ENCODE measurements around the gene NPIPB9. TPM values are rescaled to one million over a fixed set of nuclear protein-coding genes. Genes with fewer than 3 reads are reported as not detected.
"Not testable (repeated sequence)": the region's sequence is repeated elsewhere in the genome, so short reads cannot be mapped to it uniquely, and the experiment has no call there.

Gene NPIPB9
- polyA plus RNA-seq, 1 donor = 4.4 TPM

DNA sequence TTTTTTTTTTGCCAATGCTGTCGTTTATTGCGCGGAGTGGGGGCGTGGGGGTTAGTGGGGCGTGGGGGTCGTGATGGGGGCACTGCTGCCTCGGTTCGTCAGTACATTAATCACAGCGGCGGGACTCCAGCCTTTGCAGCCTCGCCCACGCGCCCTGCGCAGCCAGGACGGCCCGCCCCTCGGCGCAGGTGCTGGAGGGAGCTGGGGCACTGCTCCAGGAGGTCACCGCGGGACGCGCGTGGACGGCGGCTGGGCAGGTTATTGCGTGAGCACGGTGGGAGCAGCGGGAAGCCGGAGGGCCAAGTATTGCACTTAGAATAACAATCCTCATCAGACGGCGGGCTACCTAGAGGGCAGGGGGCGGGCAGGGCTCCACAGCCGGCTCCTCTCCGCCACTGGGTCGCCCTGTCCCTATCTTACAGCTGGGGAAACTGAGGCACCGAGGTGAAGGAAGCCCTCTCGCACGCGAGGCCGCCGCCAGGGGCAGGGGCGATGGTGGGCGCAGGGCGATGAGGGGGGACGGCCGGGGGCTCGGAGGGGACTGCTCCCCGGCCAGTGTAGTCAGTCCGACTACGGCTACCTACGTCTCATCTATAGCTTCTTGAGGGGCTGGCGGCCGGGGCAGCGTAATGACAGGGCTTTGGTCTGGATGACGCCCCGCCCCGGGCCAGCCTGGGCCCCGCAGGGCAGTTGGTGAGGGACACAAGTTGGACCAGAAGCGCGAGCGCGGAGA, 4.8 kb upstream of the NPIPB9 start:
- WGBS (ENCODE audit: insufficient coverage, low lambda C conversion rate) = no CpG with 5 or more reads among the region's 62 CpGs
- not testable (repeated sequence) for DNase-seq

DNA sequence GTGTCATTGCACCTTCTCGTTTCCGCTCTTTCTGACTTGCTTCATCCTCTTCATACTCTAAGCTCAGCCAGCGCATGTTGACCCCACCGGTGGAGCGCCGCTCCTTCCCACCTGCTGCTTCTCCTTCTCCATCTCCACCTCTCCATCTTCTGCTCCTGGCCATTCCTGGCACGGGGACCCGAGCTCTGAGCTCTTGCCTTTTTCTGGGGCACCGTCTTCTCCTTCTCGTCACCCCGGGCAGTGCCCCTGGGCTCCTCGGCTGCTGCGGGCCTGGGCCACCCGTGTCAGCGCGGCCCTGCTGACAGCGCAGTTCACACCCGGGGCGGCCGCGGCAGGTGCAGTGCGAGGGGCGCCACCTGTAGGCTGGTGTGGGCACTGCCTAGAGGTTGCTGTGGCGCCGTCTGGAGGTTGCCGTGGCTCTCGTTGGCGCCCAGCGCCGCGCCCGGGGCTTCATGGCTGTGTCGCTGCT, 1.6 kb upstream of the NPIPB9 start:
- WGBS (ENCODE audit: insufficient coverage, low lambda C conversion rate) = 80% methylated on average over 2 of the region's 33 CpGs
- H3K36me3 ChIP-seq (ENCODE audit: control insufficient read depth, insufficient read depth, low read length); H3K4me3 ChIP-seq (ENCODE audit: low read length); DNase-seq; H3K27me3 ChIP-seq (ENCODE audit: control insufficient read depth, insufficient read depth, low read length); H3K9me3 ChIP-seq (ENCODE audit: control insufficient read depth, low read depth, low read length); H3K27ac ChIP-seq (ENCODE audit: low read length); H3K4me1 ChIP-seq (ENCODE audit: control insufficient read depth, insufficient read depth, low read length): not testable (repeated sequence)

More for the DNA sequence above, 4.8 kb upstream of the NPIPB9 start:
- H3K9me3 ChIP-seq (ENCODE audit: control insufficient read depth, low read depth, low read length); H3K27ac ChIP-seq (ENCODE audit: low read length); H3K4me3 ChIP-seq (ENCODE audit: low read length); H3K27me3 ChIP-seq (ENCODE audit: control insufficient read depth, insufficient read depth, low read length); H3K4me1 ChIP-seq (ENCODE audit: control insufficient read depth, insufficient read depth, low read length); H3K36me3 ChIP-seq (ENCODE audit: control insufficient read depth, insufficient read depth, low read length): not testable (repeated sequence)

DNA sequence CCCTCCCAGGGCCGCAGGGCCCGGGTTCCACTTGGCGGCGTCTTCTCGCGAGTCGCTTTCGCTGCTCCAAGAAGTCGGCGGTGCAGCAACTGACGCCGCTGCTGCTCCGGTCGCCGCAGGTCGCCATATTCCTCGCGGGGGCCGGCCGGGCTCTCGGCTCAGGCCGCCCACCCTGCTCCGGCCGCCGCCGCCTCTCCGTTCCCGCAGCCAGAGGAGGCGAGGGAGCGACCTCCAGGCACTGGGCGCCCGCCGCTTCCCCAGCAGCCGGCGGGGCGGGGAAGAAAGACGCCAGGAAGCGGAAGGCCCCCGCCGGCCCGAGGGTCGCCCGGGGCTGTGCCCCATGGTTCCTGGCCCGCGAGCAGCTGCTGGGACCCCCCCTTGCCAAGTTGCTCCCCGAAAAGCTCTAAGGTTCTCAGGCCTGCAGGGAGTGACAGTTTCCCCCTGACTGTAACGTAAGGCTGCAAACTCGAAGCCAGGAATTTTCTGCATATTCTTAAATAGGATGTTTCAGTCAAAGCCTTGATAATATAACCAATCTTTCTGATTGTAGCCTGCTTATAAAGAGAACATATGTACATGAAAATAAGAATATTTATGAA, 1.0 kb upstream of the NPIPB9 start:
- H3K4me3 ChIP-seq (ENCODE audit: low read length) = not testable (repeated sequence)
- no CpG with 5 or more reads among the region's 48 CpGs for WGBS (ENCODE audit: insufficient coverage, low lambda C conversion rate)

DNA sequence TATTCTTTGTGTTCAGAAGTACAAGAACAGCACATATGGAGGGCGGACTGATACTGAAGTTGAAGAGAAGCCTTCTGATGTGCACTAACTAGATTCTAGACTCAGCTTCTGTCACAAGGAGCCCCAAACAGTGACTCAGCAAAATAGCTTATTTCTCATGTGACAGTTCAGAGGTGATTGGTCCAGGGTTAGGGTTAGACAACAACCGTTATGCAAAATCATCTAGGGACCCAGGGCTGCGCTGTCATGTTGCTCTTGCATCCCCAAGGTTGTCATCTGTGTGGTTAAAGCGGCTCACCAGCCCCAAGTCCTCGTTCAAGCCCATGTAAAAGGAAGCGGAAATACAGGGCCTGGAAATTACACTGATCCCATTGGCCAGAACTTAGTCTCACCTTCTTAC, 30.1 kb downstream of the NPIPB9 start:
- not testable (repeated sequence) for H3K36me3 ChIP-seq (ENCODE audit: control insufficient read depth, insufficient read depth, low read length); H3K9me3 ChIP-seq (ENCODE audit: control insufficient read depth, low read depth, low read length); H3K4me3 ChIP-seq (ENCODE audit: low read length); H3K4me1 ChIP-seq (ENCODE audit: control insufficient read depth, insufficient read depth, low read length); H3K27me3 ChIP-seq (ENCODE audit: control insufficient read depth, insufficient read depth, low read length); H3K27ac ChIP-seq (ENCODE audit: low read length); DNase-seq
- WGBS (ENCODE audit: insufficient coverage, low lambda C conversion rate) = no CpG with 5 or more reads among the region's 6 CpGs

More for the DNA sequence above, 1.0 kb upstream of the NPIPB9 start:
- H3K27me3 ChIP-seq (ENCODE audit: control insufficient read depth, insufficient read depth, low read length); DNase-seq; H3K4me1 ChIP-seq (ENCODE audit: control insufficient read depth, insufficient read depth, low read length); H3K9me3 ChIP-seq (ENCODE audit: control insufficient read depth, low read depth, low read length); H3K27ac ChIP-seq (ENCODE audit: low read length); H3K36me3 ChIP-seq (ENCODE audit: control insufficient read depth, insufficient read depth, low read length): not testable (repeated sequence)

DNA sequence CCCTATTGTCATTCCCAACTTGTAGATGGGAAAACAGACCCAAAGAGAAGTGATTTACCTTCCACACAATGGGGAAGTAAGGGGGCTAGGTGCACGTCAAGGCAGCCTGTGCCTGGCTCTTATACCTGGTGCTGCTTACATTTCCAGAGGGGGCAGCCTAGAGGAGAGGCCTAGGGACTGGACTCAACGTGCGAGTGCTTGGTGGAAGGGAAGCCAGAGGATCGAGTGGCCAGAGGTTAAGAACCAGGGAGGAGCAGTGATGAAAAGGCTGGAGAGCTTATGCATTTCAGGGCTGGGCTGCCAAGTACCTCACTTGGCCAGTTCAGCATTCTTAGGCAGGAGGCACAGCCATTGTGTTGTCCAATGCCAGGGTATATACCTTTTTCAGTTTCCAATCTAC, 30.8 kb downstream of the NPIPB9 start:
- not testable (repeated sequence) for H3K27ac ChIP-seq (ENCODE audit: low read length); H3K27me3 ChIP-seq (ENCODE audit: control insufficient read depth, insufficient read depth, low read length); H3K9me3 ChIP-seq (ENCODE audit: control insufficient read depth, low read depth, low read length); H3K4me1 ChIP-seq (ENCODE audit: control insufficient read depth, insufficient read depth, low read length); H3K4me3 ChIP-seq (ENCODE audit: low read length); DNase-seq; H3K36me3 ChIP-seq (ENCODE audit: control insufficient read depth, insufficient read depth, low read length)
- no CpG with 5 or more reads among the region's 4 CpGs for WGBS (ENCODE audit: insufficient coverage, low lambda C conversion rate)

DNA sequence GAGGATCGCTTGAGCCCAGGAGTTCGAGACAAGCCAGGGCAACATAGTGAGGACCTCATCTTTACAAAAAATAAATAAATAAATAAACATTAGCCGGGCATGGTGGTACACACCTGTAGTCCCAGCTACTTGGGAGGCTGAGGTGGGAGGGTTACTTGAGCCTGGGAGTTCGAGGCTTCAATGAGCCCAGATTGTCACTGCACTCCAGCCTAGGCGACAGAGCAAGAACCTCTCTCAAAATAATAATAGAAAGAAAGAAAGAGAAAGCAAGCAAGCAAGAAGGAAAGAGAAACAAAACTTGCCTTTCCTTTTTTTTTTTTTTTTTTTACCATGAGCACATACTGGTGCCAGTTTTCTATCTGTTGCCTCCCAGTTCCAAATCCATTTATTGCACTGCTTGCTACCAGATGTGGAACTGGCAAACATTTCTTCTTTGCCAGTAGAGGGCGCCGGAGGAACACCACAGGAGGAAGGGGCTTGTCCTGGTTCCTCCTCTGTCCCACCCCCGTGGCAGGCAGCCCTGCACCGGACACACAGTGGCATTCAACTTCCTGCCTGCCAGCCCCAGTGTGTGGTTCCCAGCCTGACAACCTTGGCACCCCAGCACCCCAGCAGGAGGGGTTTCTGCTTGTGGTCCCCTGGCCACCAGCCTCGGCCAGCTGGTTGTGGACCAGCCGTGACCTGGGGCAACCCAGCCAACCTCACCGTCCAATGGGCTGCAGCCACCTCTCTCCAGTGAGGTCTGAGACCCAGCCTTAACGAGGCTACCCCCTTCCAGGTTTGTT, 50.8 kb downstream of the NPIPB9 start:
- WGBS (ENCODE audit: insufficient coverage, low lambda C conversion rate) = no CpG with 5 or more reads among the region's 13 CpGs
- not testable (repeated sequence) for H3K4me1 ChIP-seq (ENCODE audit: control insufficient read depth, insufficient read depth, low read length); H3K36me3 ChIP-seq (ENCODE audit: control insufficient read depth, insufficient read depth, low read length); H3K27me3 ChIP-seq (ENCODE audit: control insufficient read depth, insufficient read depth, low read length); H3K4me3 ChIP-seq (ENCODE audit: low read length); H3K9me3 ChIP-seq (ENCODE audit: control insufficient read depth, low read depth, low read length); H3K27ac ChIP-seq (ENCODE audit: low read length)
- peak in 1 of 2 donors; percentile 41 for DNase-seq

DNA sequence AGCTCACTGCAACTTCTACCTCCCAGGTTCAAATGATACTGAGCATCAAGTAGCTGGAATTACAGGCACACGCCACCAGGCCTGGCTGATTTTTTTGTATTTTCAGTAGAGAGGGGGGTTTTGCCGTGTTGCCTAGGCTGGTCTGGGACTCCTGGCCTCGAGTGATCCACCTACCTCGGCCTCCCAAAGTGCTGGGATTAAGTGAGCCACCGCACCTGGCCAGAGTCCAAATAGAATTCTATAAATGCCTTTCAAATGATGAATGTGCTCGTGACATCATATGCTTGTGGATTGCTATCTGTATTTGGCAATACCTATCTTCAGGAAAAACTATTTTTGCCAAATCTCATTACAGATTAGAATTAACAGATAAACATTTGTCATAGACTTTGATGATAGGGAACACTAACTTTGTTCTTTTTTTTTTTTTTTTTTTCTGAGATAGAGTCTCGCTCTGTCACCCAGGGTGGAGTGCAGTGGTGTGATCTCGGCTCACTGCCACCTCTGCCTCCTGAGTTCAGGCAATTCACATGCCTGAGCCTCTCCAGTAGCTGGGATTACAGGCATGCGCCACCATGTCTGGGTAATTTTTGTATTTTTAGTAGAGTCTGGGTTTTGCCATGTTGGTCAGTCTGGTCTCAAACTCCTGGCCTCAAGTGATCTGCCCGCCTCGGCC, 56.0 kb downstream of the NPIPB9 start:
- H3K27me3 ChIP-seq (ENCODE audit: control insufficient read depth, insufficient read depth, low read length); H3K4me1 ChIP-seq (ENCODE audit: control insufficient read depth, insufficient read depth, low read length); H3K27ac ChIP-seq (ENCODE audit: low read length); H3K9me3 ChIP-seq (ENCODE audit: control insufficient read depth, low read depth, low read length); H3K4me3 ChIP-seq (ENCODE audit: low read length); DNase-seq; H3K36me3 ChIP-seq (ENCODE audit: control insufficient read depth, insufficient read depth, low read length): not testable (repeated sequence)
- WGBS (ENCODE audit: insufficient coverage, low lambda C conversion rate) = no CpG with 5 or more reads among the region's 11 CpGs

DNA sequence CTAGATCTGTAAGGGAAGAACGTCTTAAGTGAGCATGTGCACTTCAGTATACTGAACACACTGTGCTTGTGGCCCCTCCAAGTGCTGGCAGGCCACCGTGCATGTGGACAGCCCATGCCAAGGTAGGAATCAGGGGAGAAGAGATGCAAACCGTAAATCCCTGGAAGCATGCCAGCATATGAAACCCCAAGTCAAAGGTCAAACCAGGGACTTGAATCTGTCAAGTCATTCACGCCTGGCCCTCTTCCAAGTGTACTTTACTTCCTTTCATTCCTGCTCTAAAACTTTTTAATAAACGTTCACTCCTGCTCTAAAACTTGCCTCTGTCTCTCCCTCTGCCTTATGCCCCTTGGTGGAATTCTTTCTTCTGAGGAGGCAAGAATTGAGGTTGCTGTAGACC, 68.4 kb downstream of the NPIPB9 start:
- WGBS (ENCODE audit: insufficient coverage, low lambda C conversion rate) = 75% methylated on average over 2 of the region's 5 CpGs
- Histone ChIP-seq H3K27me3 (ENCODE audit: control insufficient read depth, insufficient read depth, low read length) (no peaks in the 10 kb centered on the region), H3K9me3 (ENCODE audit: control insufficient read depth, low read depth, low read length) (peaks cover 7% of the 10 kb centered on the region), H3K4me3 (ENCODE audit: low read length) (no peak overlapping the region), H3K4me1 (ENCODE audit: control insufficient read depth, insufficient read depth, low read length) (peaks cover 6% of the 10 kb centered on the region), H3K27ac (ENCODE audit: low read length) (no peak overlapping the region), H3K36me3 (ENCODE audit: control insufficient read depth, insufficient read depth, low read length) (peaks cover 2% of the 10 kb centered on the region)
- peak; percentile 11 to 32 for DNase-seq

DNA sequence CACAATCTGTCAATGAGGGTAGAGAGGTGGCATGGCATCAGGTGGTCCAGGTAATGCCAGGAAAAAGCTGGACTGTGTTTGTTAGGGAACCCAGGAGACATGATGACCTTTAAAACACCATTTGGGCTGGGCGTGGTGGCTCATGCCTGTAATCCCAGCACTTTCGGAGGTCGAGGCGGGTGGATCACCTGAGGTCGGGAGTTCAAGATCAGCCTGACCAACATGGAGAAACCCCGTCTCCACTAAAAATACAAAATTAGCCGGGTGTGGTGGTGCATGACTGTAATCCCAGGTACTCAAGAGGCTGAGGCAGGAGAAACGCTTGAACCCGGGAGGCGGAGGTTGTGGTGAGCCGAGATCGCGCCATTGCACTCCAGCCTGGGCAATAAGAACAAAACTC, 69.0 kb downstream of the NPIPB9 start:
- not testable (repeated sequence) for H3K4me3 ChIP-seq (ENCODE audit: low read length); DNase-seq; H3K9me3 ChIP-seq (ENCODE audit: control insufficient read depth, low read depth, low read length); H3K36me3 ChIP-seq (ENCODE audit: control insufficient read depth, insufficient read depth, low read length); H3K27me3 ChIP-seq (ENCODE audit: control insufficient read depth, insufficient read depth, low read length); H3K27ac ChIP-seq (ENCODE audit: low read length)
- H3K4me1 ChIP-seq (ENCODE audit: control insufficient read depth, insufficient read depth, low read length) = peaks cover 11% of the 10 kb centered on the region
- WGBS (ENCODE audit: insufficient coverage, low lambda C conversion rate) = no CpG with 5 or more reads among the region's 13 CpGs

DNA sequence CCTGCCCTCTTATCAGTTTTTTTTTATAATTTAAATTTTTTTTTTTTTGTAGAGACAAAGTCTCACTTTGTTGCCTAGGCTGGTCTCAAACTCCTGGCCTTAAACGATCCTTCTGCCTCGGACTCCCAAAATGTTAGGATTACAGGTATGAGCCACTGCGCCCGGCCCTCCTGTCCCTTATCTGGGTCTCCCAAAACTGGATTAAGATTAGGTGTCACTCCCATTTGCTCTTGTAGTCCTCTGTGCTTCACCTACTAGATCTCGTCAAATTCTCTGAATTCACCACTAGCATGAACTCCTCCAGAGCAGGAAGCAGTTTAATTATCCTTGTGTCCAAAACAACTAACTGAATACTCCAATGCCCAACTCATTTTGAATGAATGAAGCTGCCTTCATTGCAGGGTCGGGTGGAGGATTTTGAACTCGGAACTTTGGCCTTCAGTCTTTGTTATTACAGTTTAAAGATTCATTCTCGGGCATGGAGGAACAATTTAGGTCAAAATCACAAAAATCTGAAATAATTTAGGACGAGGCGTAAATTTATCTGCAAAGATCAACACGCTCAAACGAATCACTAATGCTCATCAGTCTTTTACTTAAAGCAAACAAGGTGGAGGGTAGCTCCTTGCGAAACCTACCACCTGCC, 70.4 kb downstream of the NPIPB9 start:
- Histone ChIP-seq H3K36me3 (ENCODE audit: control insufficient read depth, insufficient read depth, low read length) (peaks cover 21% of the 10 kb centered on the region), H3K4me1 (ENCODE audit: control insufficient read depth, insufficient read depth, low read length) (peaks cover 16% of the 10 kb centered on the region), H3K4me3 (ENCODE audit: low read length) (peak overlapping the region; percentile 52), H3K27me3 (ENCODE audit: control insufficient read depth, insufficient read depth, low read length) (no peaks in the 10 kb centered on the region), H3K9me3 (ENCODE audit: control insufficient read depth, low read depth, low read length) (peaks cover 7% of the 10 kb centered on the region), H3K27ac (ENCODE audit: low read length) (peak overlapping the region; percentile 79)
- 10% methylated on average over 2 of the region's 13 CpGs for WGBS (ENCODE audit: insufficient coverage, low lambda C conversion rate)
- no peak for DNase-seq

Data from large intestine (tissue), 3 donors.